Activated CD8-positive, alpha-beta T cell treated with anti-CD3 and anti-CD28 coated beads for 36 hours (primary cell): ENCODE data around the gene ZNF654. TPM values are rescaled to one million over a fixed set of nuclear protein-coding genes. Genes with fewer than 3 reads are reported as not detected.

ENCODE experiments used
- ATAC-seq: fragments of 200-7000 bp; cut with Tn5 transposase; one replicate; pipeline ENCODE4 v1.10.0; 2021; ENCODE audit warnings: mild to moderate bottlenecking, moderate library complexity
- CTCF ChIA-PET: fragments of 350-600 bp; sonication (Branson Sonifier 250); formaldehyde crosslinking; loops from one replicate; lab custom pipeline; 2021; ENCODE audit warnings: antibody characterized with exemption; lab: Charles Lee
- POLR2A ChIA-PET: fragments of 350-600 bp; sonication (Branson Sonifier 250); formaldehyde crosslinking; loops from one replicate; lab custom pipeline; 2021; ENCODE audit warnings: antibody characterized with exemption; lab: Charles Lee
- DNase-seq: peaks from one replicate; pipeline ENCODE4 v3.0.0-alpha.2; 2020
- H3K27ac Mint-ChIP-seq: one replicate; pipeline ENCODE4 v1.8.0; 2021; ENCODE audit warnings: mild to moderate bottlenecking, mixed read lengths
- H3K27me3 Mint-ChIP-seq: one replicate; pipeline ENCODE4 v1.8.0; 2021; ENCODE audit warnings: mixed read lengths
- H3K36me3 Mint-ChIP-seq: one replicate; pipeline ENCODE4 v1.8.0; 2021; ENCODE audit warnings: low read depth, mixed read lengths
- H3K4me1 Mint-ChIP-seq: one replicate; pipeline ENCODE4 v1.8.0; 2021; ENCODE audit warnings: low read depth, mixed read lengths
- H3K4me3 Mint-ChIP-seq: one replicate; pipeline ENCODE4 v1.8.0; 2021; ENCODE audit warnings: mild to moderate bottlenecking, moderate library complexity, mixed read lengths
- H3K9me3 Mint-ChIP-seq: one replicate; pipeline ENCODE4 v1.8.0; 2021; ENCODE audit warnings: mixed read lengths
- intact Hi-C: fragments of 100-400 bp; cut with micrococcal nuclease; formaldehyde crosslinking; loops from one replicate; pipeline ENCODE4 v1.10.0; 2022
- total RNA-seq, 2 experiments: library from RNA; stranded (reverse); gene quantifications; one replicate each; pipeline ENCODE4 v1.2.3, GENCODE V29; 2021
- TF ChIP-seq, protein P1 (sequence below): fragments of 200-600 bp; IDR thresholded peaks from one replicate; pipeline ENCODE4 v1.8.0; 2022; ENCODE audit warnings: antibody characterized with exemption, mild to moderate bottlenecking

Gene ZNF654
- total RNA-seq, 2 experiments from 2014 or later, result 20.2 to 21.0 TPM

- POLR2A ChIA-PET, result no interaction called here
- intact Hi-C loops, result loop anchor here (5.0 kb wide), 1 partner anchor 96 kb away; the partner anchor contains the start of genes CGGBP1 and ZNF654
- Mint-ChIP-seq H3K36me3 (peaks cover 30% of the 10 kb centered on the region), H3K9me3 (no peaks in the 10 kb centered on the region), H3K4me1 (peaks cover 37% of the 10 kb centered on the region), H3K4me3 (no peak overlapping the region), H3K27me3 (peaks cover 1% of the 10 kb centered on the region), H3K27ac (no peak overlapping the region)
- DNase-seq, result no peak
- TF ChIP-seq, protein P1, sequence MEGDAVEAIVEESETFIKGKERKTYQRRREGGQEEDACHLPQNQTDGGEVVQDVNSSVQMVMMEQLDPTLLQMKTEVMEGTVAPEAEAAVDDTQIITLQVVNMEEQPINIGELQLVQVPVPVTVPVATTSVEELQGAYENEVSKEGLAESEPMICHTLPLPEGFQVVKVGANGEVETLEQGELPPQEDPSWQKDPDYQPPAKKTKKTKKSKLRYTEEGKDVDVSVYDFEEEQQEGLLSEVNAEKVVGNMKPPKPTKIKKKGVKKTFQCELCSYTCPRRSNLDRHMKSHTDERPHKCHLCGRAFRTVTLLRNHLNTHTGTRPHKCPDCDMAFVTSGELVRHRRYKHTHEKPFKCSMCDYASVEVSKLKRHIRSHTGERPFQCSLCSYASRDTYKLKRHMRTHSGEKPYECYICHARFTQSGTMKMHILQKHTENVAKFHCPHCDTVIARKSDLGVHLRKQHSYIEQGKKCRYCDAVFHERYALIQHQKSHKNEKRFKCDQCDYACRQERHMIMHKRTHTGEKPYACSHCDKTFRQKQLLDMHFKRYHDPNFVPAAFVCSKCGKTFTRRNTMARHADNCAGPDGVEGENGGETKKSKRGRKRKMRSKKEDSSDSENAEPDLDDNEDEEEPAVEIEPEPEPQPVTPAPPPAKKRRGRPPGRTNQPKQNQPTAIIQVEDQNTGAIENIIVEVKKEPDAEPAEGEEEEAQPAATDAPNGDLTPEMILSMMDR, result no peak
- no peak for ATAC-seq
- CTCF ChIA-PET, result no interaction called here
Observed at GRCh38 chr3:88152841-88153240, 93.8 kb downstream of the ZNF654 start.

- DNase-seq (no peak), ATAC-seq (no peak)
- no peak overlapping the region for H3K4me3 Mint-ChIP-seq
- CTCF ChIA-PET, result interaction anchor here (1.5 kb wide), 1 partner anchor 14 kb away, joined by 4 read pairs; no protein-coding TSS in a partner anchor
- H3K27me3 Mint-ChIP-seq, result no peaks in the 10 kb centered on the region
- no peaks in the 10 kb centered on the region for H3K9me3 Mint-ChIP-seq
- peaks cover 4% of the 10 kb centered on the region for H3K4me1 Mint-ChIP-seq
- peaks cover 12% of the 10 kb centered on the region for H3K36me3 Mint-ChIP-seq
- POLR2A ChIA-PET, result no interaction called here
- intact Hi-C loops, result no loop called here
- TF ChIP-seq, protein P1, result no peak
- no peak overlapping the region for H3K27ac Mint-ChIP-seq
Observed at GRCh38 chr3:88166419-88166971, 107.4 kb downstream of the ZNF654 start.

- no peak overlapping the region for H3K4me3 Mint-ChIP-seq
- H3K36me3 Mint-ChIP-seq, result peaks cover 9% of the 10 kb centered on the region
- CTCF ChIA-PET, result interaction anchor here (1.5 kb wide), 1 partner anchor 13 kb away, joined by 4 read pairs; no protein-coding TSS in a partner anchor
- intact Hi-C loops, result no loop called here
- H3K4me1 Mint-ChIP-seq, result peaks cover 4% of the 10 kb centered on the region
- TF ChIP-seq, protein P1, result no peak
- no peak for DNase-seq
- H3K27me3 Mint-ChIP-seq, result no peaks in the 10 kb centered on the region
- ATAC-seq, result no peak
- H3K9me3 Mint-ChIP-seq, result no peaks in the 10 kb centered on the region
- POLR2A ChIA-PET, result no interaction called here
- no peak overlapping the region for H3K27ac Mint-ChIP-seq
Observed at GRCh38 chr3:88167173-88167572, 108.1 kb downstream of the ZNF654 start.

- TF ChIP-seq, protein P1, result no peak
- Mint-ChIP-seq H3K4me3 (no peak overlapping the region), H3K27me3 (no peaks in the 10 kb centered on the region), H3K4me1 (peaks cover 3% of the 10 kb centered on the region), H3K27ac (no peak overlapping the region), H3K36me3 (peaks cover 9% of the 10 kb centered on the region), H3K9me3 (no peaks in the 10 kb centered on the region)
- intact Hi-C loops, result no loop called here
- CTCF ChIA-PET, result interaction anchor here (1.5 kb wide), 1 partner anchor 13 kb away, joined by 4 read pairs; no protein-coding TSS in a partner anchor
- POLR2A ChIA-PET, result no interaction called here
- DNase-seq (no peak), ATAC-seq (no peak)
Observed at GRCh38 chr3:88167704-88168103, 108.6 kb downstream of the ZNF654 start.

GRCh38 chr3:88168171-88168570, 109.1 kb downstream of the ZNF654 start:
- CTCF ChIA-PET, result interaction anchor here (1.5 kb wide), 1 partner anchor 12 kb away, joined by 4 read pairs; no protein-coding TSS in a partner anchor
- TF ChIP-seq, protein P1, result no peak
- ATAC-seq (no peak), DNase-seq (no peak)
- Mint-ChIP-seq H3K27ac (no peak overlapping the region), H3K36me3 (peaks cover 6% of the 10 kb centered on the region), H3K4me1 (peaks cover 2% of the 10 kb centered on the region), H3K4me3 (no peak overlapping the region), H3K27me3 (no peaks in the 10 kb centered on the region), H3K9me3 (no peaks in the 10 kb centered on the region)
- intact Hi-C loops, result no loop called here
- POLR2A ChIA-PET, result no interaction called here
